Endodermal cell (in vitro differentiated cells): ENCODE data around the gene NKX2-4. TPM values are rescaled to one million over a fixed set of nuclear protein-coding genes. Genes with fewer than 3 reads are reported as not detected.

ENCODE experiments used
- DNase-seq: peaks from one replicate; pipeline ENCODE4 v3.0.0-alpha.2; 2017
- H3K27ac ChIP-seq: 2 replicates; pipeline ENCODE4 v1.5.1; 2013; ENCODE audit warnings: mild to moderate bottlenecking, low read depth, low read length, moderate library complexity
- H3K27me3 ChIP-seq: 2 replicates; pipeline ENCODE4 v1.6.1; 2013; ENCODE audit warnings: mild to moderate bottlenecking, low read length, moderate library complexity; ENCODE audit not compliant: insufficient read depth, control insufficient read depth, poor library complexity, severe bottlenecking
- H3K36me3 ChIP-seq: 2 replicates; pipeline ENCODE4 v1.7.0; 2013; ENCODE audit warnings: mild to moderate bottlenecking, low read length, moderate library complexity; ENCODE audit not compliant: control insufficient read depth, insufficient read depth
- H3K4me1 ChIP-seq: one replicate; pipeline ENCODE4 v1.7.0; 2013; ENCODE audit warnings: low read length; ENCODE audit not compliant: control insufficient read depth, insufficient read depth
- H3K4me3 ChIP-seq: 2 replicates; pipeline ENCODE4 v1.5.1; 2013; ENCODE audit warnings: mild to moderate bottlenecking, low read length, moderate library complexity
- H3K9ac ChIP-seq: 2 replicates; pipeline ENCODE4 v1.6.1; 2013; ENCODE audit warnings: mild to moderate bottlenecking, low read length, moderate library complexity; ENCODE audit not compliant: poor library complexity, severe bottlenecking; ENCODE audit errors: extremely low read depth
- H3K9me3 ChIP-seq: 2 replicates; pipeline ENCODE4 v1.6.1; 2013; ENCODE audit warnings: mild to moderate bottlenecking, low read length, moderate library complexity; ENCODE audit not compliant: control insufficient read depth
- H3K27ac Mint-ChIP-seq: 2 replicates; pipeline ENCODE4 v1.8.0; 2020; ENCODE audit warnings: mixed read lengths
- H3K27me3 Mint-ChIP-seq: 2 replicates; pipeline ENCODE4 v1.8.0; 2021; ENCODE audit warnings: mild to moderate bottlenecking, mixed read lengths; ENCODE audit not compliant: insufficient read depth
- H3K36me3 Mint-ChIP-seq: 2 replicates; pipeline ENCODE4 v1.8.0; 2020; ENCODE audit warnings: low read depth, mixed read lengths
- H3K4me1 Mint-ChIP-seq: 2 replicates; pipeline ENCODE4 v1.8.0; 2020; ENCODE audit warnings: mixed read lengths
- H3K4me3 Mint-ChIP-seq: 2 replicates; pipeline ENCODE4 v1.8.0; 2020; ENCODE audit warnings: mild to moderate bottlenecking, moderate library complexity, mixed read lengths
- H3K9me3 Mint-ChIP-seq: 2 replicates; pipeline ENCODE4 v1.8.0; 2020; ENCODE audit warnings: mild to moderate bottlenecking, mixed read lengths
- CTCF ChIP-seq: fragments of 200-600 bp; sonication (generic); conservative IDR thresholded peaks from 2 replicates; pipeline ENCODE4 v1.5.0; 2021; ENCODE audit warnings: antibody characterized with exemption, mild to moderate bottlenecking
- WGBS, 2 experiments: methylation state at CpG; one replicate each; pipeline versions ENCODE4 v1.1.5 to v1.1.7; 2013; ENCODE audit warnings: missing lambda C conversion rate in 2 of 2, mixed read lengths in 1 of 2; ENCODE audit not compliant: insufficient coverage in 1 of 2, insufficient read length in 1 of 2; 5-methylcytosine and 5-hydroxymethylcytosine counted together
- total RNA-seq, 2 donors: library from RNA; stranded (reverse); fragmentation: NEBNext Ultra II Directional in 1 of 2; extraction: Animal tissue kit (Norgen Biotek cat#: 25700) in 1 of 2; gene quantifications; 2 replicates in 1 of 2; 3 replicates in 1 of 2; pipeline ENCODE4 v1.2.1, GENCODE V29; 2021

The NKX2-4 gene
- total RNA-seq, 2 donors from 2014 or later = not detected

DNA sequence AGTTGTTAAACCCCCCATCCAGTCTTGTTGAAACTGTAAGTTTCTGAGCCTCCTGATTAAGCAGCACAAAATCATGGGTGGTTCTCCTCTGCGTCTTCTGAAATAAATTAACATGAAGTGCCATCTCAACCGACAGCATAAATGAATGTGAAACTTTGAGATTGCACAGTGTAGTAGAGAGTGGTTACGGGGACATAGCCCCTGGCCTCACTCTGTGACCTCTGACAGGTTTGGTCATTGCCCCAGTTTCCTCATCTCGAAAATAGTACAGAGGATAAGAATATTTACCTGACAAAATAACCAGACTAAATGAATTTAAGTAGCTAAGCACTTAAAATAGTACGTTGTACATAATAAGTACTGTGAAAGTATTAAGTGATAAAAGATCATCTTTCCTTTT, 19.1 kb downstream of the NKX2-4 start:
- Mint-ChIP-seq H3K9me3 (no peaks in the 10 kb centered on the region), H3K4me3 (no peak overlapping the region), H3K36me3 (peaks cover 30% of the 10 kb centered on the region), H3K27ac (no peak overlapping the region), H3K4me1 (peaks cover 14% of the 10 kb centered on the region), H3K27me3 (no peaks in the 10 kb centered on the region)
- Histone ChIP-seq H3K27ac (no peak overlapping the region), H3K4me1 (no peaks in the 10 kb centered on the region), H3K27me3 (no peaks in the 10 kb centered on the region), H3K36me3 (peaks cover 49% of the 10 kb centered on the region), H3K4me3 (no peak overlapping the region), H3K9ac (no peak overlapping the region), H3K9me3 (no peaks in the 10 kb centered on the region)
- DNase-seq = no peak
- TF ChIP-seq CTCF = no peak
- WGBS, 2 experiments = 99% methylated on average over 5 of the region's 5 CpGs; no CpG with 5 or more reads in 1 of the 2 experiments

- H3K27ac Mint-ChIP-seq = no peak overlapping the region
- peaks cover 15% of the 10 kb centered on the region for H3K4me1 Mint-ChIP-seq
- H3K9ac ChIP-seq = no peak overlapping the region
- no peaks in the 10 kb centered on the region for H3K9me3 Mint-ChIP-seq
- H3K27me3 ChIP-seq = no peaks in the 10 kb centered on the region
- H3K4me3 Mint-ChIP-seq = no peak overlapping the region
- no peak overlapping the region for H3K27ac ChIP-seq
- no peaks in the 10 kb centered on the region for H3K9me3 ChIP-seq
- no peak for TF ChIP-seq CTCF
- peaks cover 33% of the 10 kb centered on the region for H3K36me3 Mint-ChIP-seq
- no peak overlapping the region for H3K4me3 ChIP-seq
- H3K27me3 Mint-ChIP-seq = no peaks in the 10 kb centered on the region
- H3K36me3 ChIP-seq = peaks cover 48% of the 10 kb centered on the region
- no peak for DNase-seq
- no peaks in the 10 kb centered on the region for H3K4me1 ChIP-seq
- 92 to 97% methylated on average over 6 to 9 of the region's 9 CpGs for WGBS, 2 experiments
Measured at GRCh38 chr20:21377701-21378100, 19.6 kb downstream of the NKX2-4 start.

DNA sequence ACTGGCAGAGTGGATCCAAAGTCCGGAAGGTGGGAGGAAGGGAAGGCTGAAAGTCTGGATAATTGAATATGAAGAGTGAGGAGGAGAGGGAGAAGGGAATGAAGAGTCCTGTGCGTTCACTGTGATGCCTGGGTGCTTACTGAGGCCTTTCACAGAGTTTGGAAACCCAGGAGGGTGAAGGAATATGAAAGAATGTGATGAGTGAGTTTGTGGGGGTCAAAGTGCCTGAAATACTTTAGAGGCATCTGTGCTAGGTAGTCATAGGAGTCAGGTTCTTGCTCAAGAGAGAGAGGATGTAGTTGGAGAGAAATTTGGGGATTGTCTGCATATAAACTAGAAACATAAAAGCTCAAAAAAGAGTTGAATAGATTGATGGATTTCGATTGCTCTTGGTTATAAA, 20.7 kb downstream of the NKX2-4 start:
- H3K4me1 Mint-ChIP-seq = peaks cover 17% of the 10 kb centered on the region
- Histone ChIP-seq H3K27me3 (no peaks in the 10 kb centered on the region), H3K4me1 (no peaks in the 10 kb centered on the region), H3K9me3 (no peaks in the 10 kb centered on the region), H3K4me3 (no peak overlapping the region), H3K9ac (no peak overlapping the region), H3K36me3 (peaks cover 44% of the 10 kb centered on the region), H3K27ac (no peak overlapping the region)
- no peak for DNase-seq
- H3K9me3 Mint-ChIP-seq = no peaks in the 10 kb centered on the region
- no peak overlapping the region for H3K4me3 Mint-ChIP-seq
- H3K27me3 Mint-ChIP-seq = no peaks in the 10 kb centered on the region
- H3K27ac Mint-ChIP-seq = peak overlapping the region; percentile 13
- no peak for TF ChIP-seq CTCF
- peaks cover 31% of the 10 kb centered on the region for H3K36me3 Mint-ChIP-seq
- 89 to 90% methylated on average over 2 to 3 of the region's 3 CpGs for WGBS, 2 experiments
